ENCODE results near the gene PRDM11. TPM values are rescaled to one million over a fixed set of nuclear protein-coding genes. Genes with fewer than 3 reads are reported as not detected.

Gene PRDM11
- total and polyA plus RNA-seq, 2 of the 8 experiments (the other 6 are each of a cell fraction or from before 2014, with no cell fraction given): 3.6 to 11.7 TPM

- Histone ChIP-seq H2BK20ac (ENCODE audit: low read length) (no peak overlapping the region), H3K36me3 (ENCODE audit: control insufficient read depth in 2 of 4, insufficient read depth in 4 of 4, low read length in 3 of 4) (no peaks in the 10 kb centered on the region), H3K79me1 (ENCODE audit: low read depth, low read length) (no peaks in the 10 kb centered on the region), H2BK120ac (replicated peaks; ENCODE audit: low read depth, low read length) (no peak overlapping the region), H2BK12ac (ENCODE audit: low read depth, low read length) (no peak overlapping the region), H3K23ac (ENCODE audit: insufficient read length) (no peak overlapping the region), H2BK15ac (ENCODE audit: low read length) (no peak overlapping the region), H4K8ac (ENCODE audit: extremely low read depth, insufficient read depth, low read length) (no peak overlapping the region), H3K4me1 (replicated peaks in 1 of 4; ENCODE audit: control insufficient read depth in 3 of 4, insufficient read depth in 4 of 4, low read length in 3 of 4) (no peaks in the 10 kb centered on the region; a peak in 2 of 7 replicates), H3K18ac (ENCODE audit: extremely low read depth, low read length) (no peak overlapping the region), H4K91ac (replicated peaks; ENCODE audit: insufficient read length, low read length) (no peak overlapping the region), H3K4ac (replicated peaks; ENCODE audit: insufficient read length, low read depth, low read length) (no peak overlapping the region), H4K5ac (ENCODE audit: insufficient read length, low read depth, low read length) (no peak overlapping the region), H3K14ac (ENCODE audit: insufficient read length) (no peak overlapping the region), H3K4me2 (ENCODE audit: insufficient read depth in 1 of 2, low read depth in 2 of 2, low read length in 2 of 2) (no peak overlapping the region), H2AFZ (ENCODE audit: low read length) (no peak overlapping the region), H3K23me2 (ENCODE audit: low read depth, low read length) (no peaks in the 10 kb centered on the region), H3K27me3 (replicated peaks in 1 of 4; ENCODE audit: control insufficient read depth in 3 of 4, extremely low read depth in 1 of 4, insufficient read depth in 3 of 4, low read length in 3 of 4) (no peaks in the 10 kb centered on the region), H4K20me1 (replicated peaks in 1 of 2; ENCODE audit: control insufficient read depth in 1 of 2, insufficient read depth in 2 of 2, low read length in 2 of 2) (no peaks in the 10 kb centered on the region), H2AK5ac (ENCODE audit: low read depth, low read length) (no peak overlapping the region), H3K27ac (ENCODE audit: low read depth, low read length) (no peak overlapping the region), H3K9ac (replicated peaks in 1 of 4; ENCODE audit: extremely low read depth in 1 of 4, low read depth in 3 of 4, low read length in 3 of 4) (no peak overlapping the region), H3K79me2 (ENCODE audit: control insufficient read depth in 1 of 2, insufficient read depth in 2 of 2, low read length in 2 of 2) (no peaks in the 10 kb centered on the region), H3K9me3 (ENCODE audit: insufficient read depth in 2 of 2, low read depth in 1 of 2, low read length in 1 of 2) (no peaks in the 10 kb centered on the region), H3K4me3 (ENCODE audit: extremely low read depth in 1 of 4, insufficient read depth in 2 of 4, low read depth in 3 of 4, low read length in 4 of 4) (no peak overlapping the region), H2BK5ac (ENCODE audit: low read depth, low read length) (no peak overlapping the region), H3K56ac (replicated peaks; ENCODE audit: insufficient read length, low read depth, low read length) (no peak overlapping the region)
- ChIA-PET POLR2A (ENCODE audit: partially characterized antibody) (interaction anchor here (0.6 kb wide), 1 partner anchor 185 kb away, joined by 3 read pairs; no protein-coding TSS in a partner anchor), CTCF (ENCODE audit: partially characterized antibody) (interaction anchor here (0.8 to 34.2 kb wide), 9 partner anchors 15 to 170 kb away, joined by 3 to 1347 read pairs (median 42); no protein-coding TSS in a partner anchor)
- 90% methylated on average over 5 of the region's 5 CpGs; no CpG with 5 or more reads in 1 of the 2 experiments for WGBS, 2 experiments (ENCODE audit: extremely low coverage in 1 of 2, insufficient coverage in 1 of 2, insufficient read length in 1 of 2, insufficient replicate concordance in 2 of 2, low coverage in 1 of 2, low lambda C conversion rate in 2 of 2, missing lambda C conversion rate in 1 of 2)
- FAIRE-seq (no peak), DNase-seq (ENCODE audit: low read depth in 1 of 2, low spot score in 2 of 2) (no peak)
- TF ChIP-seq CHD1 (IDR thresholded peaks at IDR 0.05; ENCODE audit: low read depth, low read length) (no peak), TAF7 (optimal IDR thresholded peaks at IDR 0.05; ENCODE audit: borderline replicate concordance, low read depth, low read length) (no peak), POLR2A (IDR thresholded peaks at IDR 0.05; ENCODE audit: control extremely low read depth in 1 of 2, low read depth in 2 of 2, low read length in 2 of 2) (no peak), NRF1 (IDR thresholded peaks at IDR 0.05; ENCODE audit: low read depth, low read length) (no peak), ASH2L (IDR thresholded peaks at IDR 0.05; ENCODE audit: low read length) (no peak), TAF1 (IDR thresholded peaks at IDR 0.05; ENCODE audit: low read depth, low read length) (no peak), TBP (IDR thresholded peaks at IDR 0.05; ENCODE audit: low read depth, low read length) (no peak), SP4 (IDR thresholded peaks at IDR 0.05; ENCODE audit: low read length) (no peak), GTF2F1 (IDR thresholded peaks at IDR 0.05; ENCODE audit: borderline replicate concordance, low read depth, low read length) (no peak), BACH1 (IDR thresholded peaks at IDR 0.05; ENCODE audit: low read length) (no peak), SAP30 (IDR thresholded peaks at IDR 0.05; ENCODE audit: insufficient read depth, insufficient replicate concordance, low read length) (no peak), ZNF274 (IDR thresholded peaks at IDR 0.05; ENCODE audit: borderline replicate concordance, extremely low read depth, low read length) (no peak), CHD2 (IDR thresholded peaks at IDR 0.05; ENCODE audit: low read length) (no peak), JUND (IDR thresholded peaks at IDR 0.05; ENCODE audit: low read length) (no peak), EZH2 (IDR thresholded peaks at IDR 0.05; ENCODE audit: low read depth, low read length, severe bottlenecking) (no peak)
Observed at GRCh38 chr11:45107029-45107428, 39.4 kb upstream of the PRDM11 start.

Data from H1 (cell line).